Measurements from ENCODE around the gene RPRD1A.
"Not testable (repeated sequence)": the region's sequence is repeated elsewhere in the genome, so short reads cannot be mapped to it uniquely, and the experiment has no call there.

The RPRD1A gene, protein sequence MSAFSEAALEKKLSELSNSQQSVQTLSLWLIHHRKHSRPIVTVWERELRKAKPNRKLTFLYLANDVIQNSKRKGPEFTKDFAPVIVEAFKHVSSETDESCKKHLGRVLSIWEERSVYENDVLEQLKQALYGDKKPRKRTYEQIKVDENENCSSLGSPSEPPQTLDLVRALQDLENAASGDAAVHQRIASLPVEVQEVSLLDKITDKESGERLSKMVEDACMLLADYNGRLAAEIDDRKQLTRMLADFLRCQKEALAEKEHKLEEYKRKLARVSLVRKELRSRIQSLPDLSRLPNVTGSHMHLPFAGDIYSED

DNA sequence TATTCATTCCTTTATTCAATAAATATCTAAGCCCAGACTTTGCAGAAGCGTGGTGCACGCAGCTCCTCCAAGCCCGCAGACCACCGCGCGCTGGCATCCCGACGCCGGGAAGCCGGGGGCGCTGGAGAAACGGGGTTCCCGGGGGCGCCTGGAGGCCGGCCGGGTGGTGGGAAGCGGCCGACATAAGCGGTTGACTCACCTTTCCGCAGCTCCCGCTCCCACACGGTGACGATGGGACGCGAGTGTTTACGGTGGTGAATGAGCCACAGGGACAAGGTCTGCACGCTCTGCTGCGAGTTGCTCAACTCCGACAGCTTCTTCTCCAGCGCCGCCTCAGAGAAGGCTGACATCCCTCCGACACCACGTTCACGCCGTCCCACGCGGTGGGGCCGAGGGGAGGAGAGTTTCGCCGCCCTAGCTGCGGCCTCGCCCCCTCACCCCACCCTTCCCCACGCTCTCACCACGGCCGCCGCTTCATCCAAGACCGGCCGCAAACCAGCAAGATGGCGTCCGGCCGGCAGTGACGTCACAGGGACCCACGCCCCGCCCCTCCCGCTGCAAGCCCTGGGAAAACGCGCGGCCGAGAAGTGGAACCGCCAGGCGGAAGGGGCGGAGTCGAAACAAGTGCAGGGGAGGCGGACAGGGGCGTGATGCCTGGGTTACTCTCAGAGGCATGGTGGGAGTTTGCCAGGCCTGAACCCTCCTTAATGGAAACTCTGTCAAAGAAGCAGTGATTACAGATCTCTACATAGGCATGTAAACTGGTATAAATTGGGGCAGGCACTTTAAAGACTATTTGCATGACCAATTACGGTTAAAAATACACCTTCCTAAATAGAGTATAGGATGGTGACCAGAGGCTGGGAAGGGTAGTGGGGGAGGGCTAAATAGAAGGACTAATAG is at the start of gene RPRD1A:
TSS of gene RPRD1A (minus strand) at position 505 of the 903 bp plus-strand sequence. CDS start at position 350, 155 bp downstream.
- in situ Hi-C loops (cut with MboI; ENCODE audit: low sequenced_read_pairs): no loop called here

DNA sequence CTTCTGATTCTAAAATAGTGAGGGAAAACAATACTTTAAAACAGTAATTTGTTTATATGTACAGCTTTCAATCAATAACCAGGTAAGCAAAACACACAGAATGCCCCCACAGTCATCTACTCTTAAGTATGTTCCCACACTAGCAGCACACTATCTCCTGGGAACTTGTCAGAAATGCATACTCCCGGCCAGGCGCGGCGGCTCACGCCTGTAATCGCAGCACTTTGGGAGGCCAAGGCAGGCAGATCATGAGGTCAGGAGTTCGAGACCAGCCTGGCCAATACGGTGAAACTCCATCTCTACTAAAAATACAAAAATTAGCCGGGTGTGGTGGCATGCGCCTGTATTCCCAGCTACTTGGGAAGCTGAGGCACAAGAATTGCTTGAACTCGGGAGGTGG is 49.4 kb upstream of the RPRD1A start:
- in situ Hi-C loops (cut with MboI; ENCODE audit: low sequenced_read_pairs): not testable (repeated sequence)

DNA sequence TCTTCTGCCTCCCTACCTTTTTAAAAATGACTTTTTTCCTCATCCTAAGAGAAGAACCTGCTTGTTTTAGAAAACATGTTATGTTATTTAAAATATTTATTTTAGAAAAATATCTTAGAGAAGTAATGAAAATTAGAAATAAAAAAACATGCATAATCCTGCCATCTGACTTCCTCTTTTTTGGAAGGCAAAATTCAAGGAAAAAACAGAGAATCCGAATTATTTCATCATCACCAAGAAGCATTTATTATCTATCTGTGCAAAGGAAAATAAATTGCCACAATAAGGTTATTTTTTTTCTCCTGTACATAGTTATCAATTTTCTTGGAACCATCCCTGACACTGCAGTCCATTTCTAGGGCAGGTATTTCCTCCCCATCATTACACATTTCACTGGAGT is 47.4 kb upstream of the RPRD1A start:
- in situ Hi-C loops (cut with MboI; ENCODE audit: low sequenced_read_pairs): no loop called here

DNA sequence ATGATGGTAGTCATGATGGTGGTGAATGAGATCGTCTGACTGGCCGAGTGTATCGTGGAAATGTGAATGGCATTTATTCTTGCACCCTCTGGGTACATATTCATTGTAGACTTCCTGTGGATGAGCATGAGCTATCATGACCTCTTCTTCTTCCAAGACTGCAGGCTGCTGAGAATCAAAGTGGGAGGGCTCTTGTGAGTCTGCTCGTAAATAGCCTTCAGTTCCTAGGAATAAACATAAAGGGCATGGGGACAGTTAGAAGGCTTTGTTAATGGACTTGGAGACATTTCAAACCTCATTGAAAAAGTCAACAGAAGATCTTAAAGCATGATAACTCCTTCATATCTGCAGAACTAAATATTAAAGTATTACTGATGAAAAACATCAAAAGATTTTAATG is 46.9 kb upstream of the RPRD1A start:
- in situ Hi-C loops (cut with MboI; ENCODE audit: low sequenced_read_pairs): no loop called here

DNA sequence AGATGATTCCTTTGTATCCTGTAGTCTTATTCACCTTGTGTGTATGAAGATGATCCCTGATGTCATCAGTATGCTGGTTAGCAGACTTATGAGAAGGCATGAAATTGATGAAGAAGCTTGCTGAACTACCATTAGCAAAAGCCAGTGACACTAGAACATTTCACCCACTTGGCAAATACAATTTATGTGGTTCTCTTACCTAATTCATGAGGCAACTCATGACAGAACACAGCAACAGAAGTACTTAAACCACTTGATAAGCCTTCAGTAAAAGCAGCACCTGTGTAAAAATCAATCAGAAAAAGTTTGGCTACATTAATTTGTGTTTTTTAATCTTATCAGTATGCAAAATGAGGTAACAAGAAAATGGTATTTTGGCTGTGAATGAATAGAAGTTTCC is 44.9 kb upstream of the RPRD1A start:
- in situ Hi-C loops (cut with MboI; ENCODE audit: low sequenced_read_pairs): no loop called here

DNA sequence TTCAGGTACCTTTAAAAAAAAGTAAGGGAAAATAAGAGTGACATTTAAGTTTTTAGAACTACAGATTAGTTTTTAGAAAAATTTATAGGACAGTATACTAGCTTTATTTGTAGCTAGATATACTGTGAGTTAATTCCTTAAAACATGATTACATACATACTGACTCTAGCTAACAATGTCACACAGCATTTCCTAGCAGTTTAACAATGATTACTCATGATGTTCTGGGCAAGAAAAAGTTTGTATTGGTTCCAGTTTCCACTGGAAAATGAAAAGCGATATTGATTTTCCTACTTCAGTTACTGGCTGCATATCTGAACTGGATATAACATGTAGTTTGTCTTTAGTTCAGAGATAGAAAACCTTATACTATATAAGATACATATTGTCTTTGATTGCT is 42.4 kb upstream of the RPRD1A start:
- in situ Hi-C loops (cut with MboI; ENCODE audit: low sequenced_read_pairs): loop anchor here (10.0 kb wide), 1 partner anchor 55 kb away; no protein-coding TSS in a partner anchor

DNA sequence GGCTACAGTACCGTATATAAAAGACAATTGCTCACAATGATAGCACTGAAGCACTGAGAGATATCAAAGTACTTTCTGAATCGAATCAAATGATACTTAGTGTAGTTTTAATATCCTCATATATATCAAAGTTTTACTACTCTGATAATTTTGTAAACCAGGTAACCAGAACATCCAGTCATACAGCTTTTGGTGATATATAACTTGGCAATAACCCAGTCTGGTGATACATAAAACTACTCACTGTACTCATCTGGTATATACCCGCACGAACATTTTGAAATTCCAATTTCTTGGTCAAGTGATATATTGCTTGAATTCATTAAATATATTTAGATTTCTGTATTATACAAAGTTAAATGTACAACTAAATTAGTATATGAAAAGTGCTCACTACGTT is 41.2 kb upstream of the RPRD1A start:
- in situ Hi-C loops (cut with MboI; ENCODE audit: low sequenced_read_pairs): loop anchor here (10.0 kb wide), 1 partner anchor 56 kb away; no protein-coding TSS in a partner anchor

DNA sequence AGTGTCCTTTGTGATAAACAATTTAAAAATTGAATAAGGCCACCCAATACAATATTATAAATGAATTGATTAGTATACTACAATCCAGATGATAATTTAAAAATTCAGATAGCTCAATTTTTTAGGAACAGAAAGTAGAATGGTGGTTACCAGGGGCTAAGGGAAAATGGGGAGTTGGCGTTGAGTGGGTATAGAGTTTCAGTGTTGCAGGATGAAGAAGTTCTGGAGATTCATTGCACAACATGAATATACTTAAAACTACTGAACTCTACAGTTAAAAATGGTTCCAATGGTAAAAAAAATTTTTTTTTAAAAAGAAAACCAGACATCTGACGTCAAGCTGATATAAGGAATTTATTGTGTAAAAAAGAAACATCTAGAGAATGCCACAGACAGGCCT is 40.8 kb upstream of the RPRD1A start:
- in situ Hi-C loops (cut with MboI; ENCODE audit: low sequenced_read_pairs): loop anchor here (10.0 kb wide), 1 partner anchor 57 kb away; no protein-coding TSS in a partner anchor

DNA sequence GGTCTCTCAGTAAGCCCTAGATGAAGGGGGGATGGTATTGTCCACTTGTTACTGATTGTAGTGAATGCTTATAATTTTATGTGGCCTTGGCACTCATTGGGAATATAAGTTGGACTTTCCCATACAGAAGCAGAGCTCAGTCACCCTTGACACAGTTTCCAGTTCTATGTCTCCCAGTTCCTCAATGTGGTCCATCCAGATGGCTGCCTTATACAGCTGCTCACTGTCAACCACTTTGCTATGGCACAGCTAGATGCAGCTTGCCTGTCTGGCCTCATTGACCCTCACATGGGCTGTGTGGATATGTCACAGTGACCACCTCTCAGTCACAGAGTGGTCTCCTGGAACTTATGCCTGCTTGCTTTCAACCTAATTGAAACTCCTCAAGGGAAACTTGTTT is 40.1 kb upstream of the RPRD1A start:
- in situ Hi-C loops (cut with MboI; ENCODE audit: low sequenced_read_pairs): loop anchor here (10.0 kb wide), 1 partner anchor 57 kb away; no protein-coding TSS in a partner anchor

DNA sequence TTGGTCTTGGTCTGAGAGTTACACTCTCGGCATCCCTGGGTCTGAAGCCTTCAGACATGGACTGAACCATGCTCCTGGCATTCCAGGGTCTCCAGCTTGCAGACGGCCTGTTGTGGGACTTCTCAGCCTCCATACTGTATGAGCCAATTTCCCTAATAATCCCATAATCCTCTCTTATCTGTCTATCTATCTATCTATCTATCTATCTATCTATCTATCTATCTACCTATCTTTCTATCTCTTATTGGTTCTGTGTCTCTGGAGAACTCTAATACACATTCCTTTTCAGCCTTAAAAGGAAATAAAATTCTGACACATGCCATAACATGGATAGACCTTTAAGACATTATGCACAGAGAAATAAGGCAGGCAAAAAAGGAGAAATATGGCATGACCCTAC is 37.4 kb upstream of the RPRD1A start:
- in situ Hi-C loops (cut with MboI; ENCODE audit: low sequenced_read_pairs): loop anchor here (10.0 kb wide), 1 partner anchor 60 kb away; no protein-coding TSS in a partner anchor

DNA sequence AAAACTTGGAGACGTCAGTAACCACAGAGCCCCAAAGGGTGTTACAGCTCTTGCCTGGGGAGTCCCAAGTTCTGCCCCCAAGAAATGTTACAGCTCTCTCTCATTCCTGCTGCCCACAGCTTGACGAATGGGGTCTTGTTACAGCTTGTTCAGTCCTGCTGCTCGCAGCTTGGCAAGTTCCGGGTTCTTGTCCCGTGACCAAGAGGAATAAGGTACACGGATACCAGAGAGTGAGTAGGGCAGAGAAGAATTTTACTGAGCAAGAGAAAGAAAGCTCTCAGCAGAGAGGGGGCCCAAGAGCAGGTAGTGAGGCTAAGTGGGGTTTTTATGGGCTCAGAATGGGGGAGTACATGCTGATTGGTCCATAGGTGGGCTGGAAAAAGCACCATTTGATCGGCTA is 34.6 kb upstream of the RPRD1A start:
- in situ Hi-C loops (cut with MboI; ENCODE audit: low sequenced_read_pairs): loop anchor here (10.0 kb wide), 1 partner anchor 63 kb away; no protein-coding TSS in a partner anchor

DNA sequence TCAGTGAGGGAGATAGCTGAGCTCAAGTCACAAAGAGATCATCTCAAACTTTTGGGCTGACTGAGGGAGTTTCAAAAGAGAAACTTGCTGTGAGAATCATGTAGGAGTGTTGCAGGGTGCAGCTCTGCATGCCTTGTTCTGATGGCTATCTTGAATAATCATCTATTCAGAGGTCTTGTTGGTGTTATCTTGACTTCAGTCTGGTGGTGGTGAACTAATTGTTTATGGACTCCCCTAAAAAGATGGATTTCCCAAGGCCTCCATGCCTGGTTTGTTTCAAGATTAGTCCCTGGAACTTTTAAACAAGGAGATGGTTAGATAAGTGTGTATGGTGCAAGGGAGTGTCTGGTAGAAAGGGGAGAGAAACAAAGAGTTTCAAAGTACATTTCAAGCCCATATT is 32.0 kb upstream of the RPRD1A start:
- in situ Hi-C loops (cut with MboI; ENCODE audit: low sequenced_read_pairs): loop anchor here (10.0 to 25.0 kb wide), 2 partner anchors 185 to 337 kb away; no protein-coding TSS in a partner anchor

DNA sequence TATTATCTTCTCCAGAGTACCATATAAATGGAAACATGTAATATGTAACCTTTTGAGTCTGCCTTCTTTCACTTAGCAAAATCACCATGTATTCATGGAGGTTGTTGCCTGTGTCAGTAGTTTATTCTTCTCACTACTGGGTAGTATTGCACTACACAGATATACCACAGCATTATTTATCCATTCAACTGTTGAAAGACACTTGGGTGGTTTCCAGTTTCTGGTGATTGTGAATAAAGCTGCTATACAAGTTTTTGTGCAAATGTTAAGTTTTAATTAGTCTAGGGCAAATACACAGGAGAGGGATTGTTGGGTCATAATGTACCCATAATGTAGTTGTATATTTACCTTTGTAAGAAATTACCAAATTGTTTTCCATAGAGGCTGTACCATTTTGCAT is 29.6 kb upstream of the RPRD1A start:
- in situ Hi-C loops (cut with MboI; ENCODE audit: low sequenced_read_pairs): loop anchor here (10.0 to 25.0 kb wide), 2 partner anchors 188 to 335 kb away; no protein-coding TSS in a partner anchor

DNA sequence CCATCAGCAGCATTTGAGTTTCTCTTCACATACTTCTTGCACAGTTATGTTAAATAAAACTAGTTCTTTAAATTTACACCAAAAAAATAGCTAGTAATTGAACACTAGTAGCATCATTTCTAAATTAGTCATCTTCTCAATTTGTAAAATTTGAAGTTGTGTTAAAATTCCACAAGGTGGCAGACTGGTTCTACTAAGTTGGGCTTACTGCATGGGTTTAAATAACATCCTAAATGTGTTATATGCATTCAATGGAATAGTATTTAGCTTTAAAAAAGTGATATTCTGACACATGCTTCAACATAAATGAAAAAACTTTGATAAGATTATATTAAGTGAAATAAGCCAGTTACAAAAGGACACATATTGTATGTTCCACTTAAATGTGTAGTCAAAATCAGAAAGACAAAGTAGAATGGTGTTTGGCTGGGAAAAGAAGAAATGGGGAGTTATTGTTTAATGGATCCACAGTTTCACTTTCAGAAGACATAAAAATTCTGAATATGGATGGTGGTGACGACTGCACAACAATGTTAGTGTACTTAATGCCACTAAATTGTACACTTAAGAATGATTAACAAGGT is 28.7 kb upstream of the RPRD1A start:
- in situ Hi-C loops (cut with MboI; ENCODE audit: low sequenced_read_pairs): loop anchor here (10.0 to 25.0 kb wide), 2 partner anchors 189 to 334 kb away; no protein-coding TSS in a partner anchor

DNA sequence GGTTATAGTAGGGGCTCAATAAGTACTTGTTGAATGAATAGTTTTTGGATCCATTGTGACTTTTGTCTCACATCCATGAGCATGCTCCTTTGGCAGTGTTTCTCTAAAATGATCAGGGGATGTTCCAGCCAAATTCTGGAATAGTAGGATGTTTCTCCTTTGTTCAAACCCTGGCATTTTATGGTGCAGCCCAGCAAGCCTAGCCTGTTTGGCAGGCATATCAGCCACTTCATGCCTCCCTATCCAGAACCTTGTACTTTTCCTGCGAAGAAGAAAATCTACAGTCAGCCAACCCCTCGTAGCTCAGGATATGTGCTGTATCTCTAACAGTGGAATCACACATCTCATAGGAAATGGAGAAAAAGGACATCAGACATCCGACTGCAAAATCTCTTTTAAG is 27.1 kb upstream of the RPRD1A start:
- in situ Hi-C loops (cut with MboI; ENCODE audit: low sequenced_read_pairs): loop anchor here (10.0 to 25.0 kb wide), 2 partner anchors 190 to 332 kb away; no protein-coding TSS in a partner anchor

DNA sequence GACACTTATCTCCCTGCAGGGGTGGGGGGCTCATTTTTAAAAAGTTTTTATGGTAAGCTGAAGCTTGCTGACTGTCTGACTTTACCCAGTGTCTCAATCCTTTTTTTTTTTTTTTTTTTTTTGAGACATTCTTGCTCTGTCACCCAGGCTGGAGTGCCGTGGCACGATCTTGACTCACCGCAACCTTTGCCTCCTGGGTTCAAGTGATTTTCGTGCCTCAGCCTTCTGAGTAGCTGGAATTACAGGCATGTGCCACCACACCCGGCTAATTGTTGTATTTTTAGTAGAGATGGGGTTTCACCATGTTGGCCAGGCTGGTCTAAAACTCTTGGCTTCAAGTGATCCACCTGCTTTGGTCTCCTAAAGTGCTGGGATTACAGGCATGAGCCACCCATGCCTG is 24.8 kb upstream of the RPRD1A start:
- in situ Hi-C loops (cut with MboI; ENCODE audit: low sequenced_read_pairs): loop anchor here (10.0 to 25.0 kb wide), 2 partner anchors 193 to 330 kb away; no protein-coding TSS in a partner anchor

DNA sequence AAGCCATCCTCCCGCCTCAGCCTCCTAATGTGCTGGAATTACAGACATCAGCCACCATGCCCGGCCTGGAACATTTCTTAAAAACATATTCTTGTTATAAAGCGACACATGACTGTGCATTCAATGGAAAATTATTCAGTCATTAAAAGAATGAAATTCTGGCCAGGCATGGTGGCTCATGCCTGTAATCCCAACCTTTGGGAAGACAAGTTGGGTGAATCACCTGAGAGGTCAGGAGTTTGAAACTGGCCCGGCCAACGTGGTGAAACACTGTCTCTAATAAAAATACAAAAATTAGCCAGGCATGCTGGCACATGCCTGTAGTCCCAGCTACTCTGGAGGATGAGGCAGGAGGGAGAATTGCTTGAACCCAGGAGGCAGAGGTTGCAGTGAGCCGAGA is 21.6 kb upstream of the RPRD1A start:
- in situ Hi-C loops (cut with MboI; ENCODE audit: low sequenced_read_pairs): loop anchor here (25.0 kb wide), 1 partner anchor 327 kb away; no protein-coding TSS in a partner anchor

DNA sequence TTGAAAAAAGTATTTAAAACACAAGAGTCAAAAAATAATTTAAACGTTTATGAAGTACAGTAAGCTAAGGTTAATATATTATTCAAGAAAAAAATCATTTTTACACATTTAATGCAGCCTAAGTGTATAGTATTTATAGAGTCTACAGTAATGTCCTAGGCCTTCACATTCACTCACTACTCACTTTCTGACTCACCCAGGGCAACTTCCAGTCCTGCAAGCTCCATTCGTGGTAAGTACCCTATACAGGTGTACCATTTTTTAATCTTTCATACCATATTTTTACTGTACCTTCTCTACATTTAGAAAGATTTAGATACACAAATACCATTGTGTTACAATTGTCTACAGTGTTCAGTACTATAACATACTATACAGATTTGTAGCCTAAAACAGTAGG is 20.9 kb upstream of the RPRD1A start:
- in situ Hi-C loops (cut with MboI; ENCODE audit: low sequenced_read_pairs): loop anchor here (25.0 kb wide), 1 partner anchor 326 kb away; no protein-coding TSS in a partner anchor

DNA sequence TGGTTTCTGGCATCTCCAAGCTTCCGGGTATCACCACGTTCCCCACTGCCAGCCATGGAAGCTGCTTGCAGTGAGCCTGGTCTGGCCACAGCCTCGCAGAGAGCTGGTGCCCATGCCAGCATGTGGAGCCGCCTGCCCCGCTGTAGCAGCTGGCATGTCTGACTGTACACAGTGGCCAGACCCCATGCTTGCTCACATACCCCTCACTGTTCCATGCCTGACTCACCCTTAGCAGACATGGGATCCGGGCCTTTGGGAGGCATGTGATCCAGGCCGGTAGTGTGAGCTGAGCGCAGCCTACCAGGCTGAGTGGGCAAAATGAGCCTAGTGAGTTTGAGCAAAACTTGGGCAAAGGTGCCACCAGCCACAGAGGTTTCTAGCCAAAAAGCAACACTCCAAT is 18.8 kb upstream of the RPRD1A start:
- in situ Hi-C loops (cut with MboI; ENCODE audit: low sequenced_read_pairs): loop anchor here (25.0 kb wide), 1 partner anchor 324 kb away; no protein-coding TSS in a partner anchor

DNA sequence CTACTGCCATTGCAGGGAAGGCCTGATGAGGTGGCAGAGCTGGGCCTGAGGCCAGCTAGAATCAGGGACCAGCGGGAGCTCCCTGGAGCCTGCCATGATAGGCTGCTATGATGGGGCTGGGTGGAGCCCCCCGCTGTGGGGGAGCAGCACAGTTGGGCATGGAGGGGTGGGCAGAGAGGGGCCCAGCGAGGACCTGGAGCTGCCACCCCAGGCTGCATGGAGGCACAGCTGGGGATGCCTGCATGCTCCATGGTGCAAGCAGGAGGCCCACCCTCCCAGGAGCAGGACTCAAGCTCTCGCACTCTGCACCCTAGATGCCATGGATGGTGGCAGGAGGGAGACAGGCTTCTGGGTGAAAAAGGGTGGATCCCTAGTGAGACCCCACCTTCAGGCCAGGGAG is 17.8 kb upstream of the RPRD1A start:
- in situ Hi-C loops (cut with MboI; ENCODE audit: low sequenced_read_pairs): loop anchor here (25.0 kb wide), 1 partner anchor 323 kb away; no protein-coding TSS in a partner anchor

Measured in HL-60/S4 (cell line).